Measurements from ENCODE around the gene FAM76B. TPM values are rescaled to one million over a fixed set of nuclear protein-coding genes. Genes with fewer than 3 reads are reported as not detected.

FAM76B gene
- total RNA-seq, 1 donor, result 26.2 TPM

- no peak for DNase-seq (ENCODE audit: low read depth)
- no peak overlapping the region for H3K4me3 ChIP-seq (ENCODE audit: low read depth, low read length)
- TF ChIP-seq, protein P1, sequence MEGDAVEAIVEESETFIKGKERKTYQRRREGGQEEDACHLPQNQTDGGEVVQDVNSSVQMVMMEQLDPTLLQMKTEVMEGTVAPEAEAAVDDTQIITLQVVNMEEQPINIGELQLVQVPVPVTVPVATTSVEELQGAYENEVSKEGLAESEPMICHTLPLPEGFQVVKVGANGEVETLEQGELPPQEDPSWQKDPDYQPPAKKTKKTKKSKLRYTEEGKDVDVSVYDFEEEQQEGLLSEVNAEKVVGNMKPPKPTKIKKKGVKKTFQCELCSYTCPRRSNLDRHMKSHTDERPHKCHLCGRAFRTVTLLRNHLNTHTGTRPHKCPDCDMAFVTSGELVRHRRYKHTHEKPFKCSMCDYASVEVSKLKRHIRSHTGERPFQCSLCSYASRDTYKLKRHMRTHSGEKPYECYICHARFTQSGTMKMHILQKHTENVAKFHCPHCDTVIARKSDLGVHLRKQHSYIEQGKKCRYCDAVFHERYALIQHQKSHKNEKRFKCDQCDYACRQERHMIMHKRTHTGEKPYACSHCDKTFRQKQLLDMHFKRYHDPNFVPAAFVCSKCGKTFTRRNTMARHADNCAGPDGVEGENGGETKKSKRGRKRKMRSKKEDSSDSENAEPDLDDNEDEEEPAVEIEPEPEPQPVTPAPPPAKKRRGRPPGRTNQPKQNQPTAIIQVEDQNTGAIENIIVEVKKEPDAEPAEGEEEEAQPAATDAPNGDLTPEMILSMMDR (IDR thresholded peaks at IDR 0.05; ENCODE audit: insufficient read depth, low read length), result no peak
Measured at GRCh38 chr11:95792700-95793099, 3.1 kb upstream of the FAM76B start.

DNA sequence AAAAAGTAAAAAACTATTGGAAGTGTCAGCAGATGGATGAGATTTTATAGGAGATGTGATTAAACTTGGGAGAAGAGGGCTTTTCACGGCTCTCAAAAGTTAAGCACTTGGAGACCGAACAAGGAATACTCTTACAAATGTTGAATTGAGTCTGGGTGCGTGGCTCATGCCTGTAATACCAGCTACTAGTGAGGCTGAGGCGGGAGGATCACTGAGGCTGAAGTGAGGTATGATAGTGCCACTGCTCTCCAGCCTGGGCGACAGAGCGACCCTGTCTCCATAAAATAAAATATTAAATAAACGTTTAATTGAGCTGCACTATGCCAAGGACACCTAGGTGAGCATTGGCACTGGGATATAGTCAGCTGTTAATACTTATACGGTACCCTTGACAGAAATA lies 2.6 kb upstream of the FAM76B start:
- no peak overlapping the region for H3K4me3 ChIP-seq (ENCODE audit: low read depth, low read length)
- no peak for DNase-seq (ENCODE audit: low read depth)
- TF ChIP-seq, protein P1 (IDR thresholded peaks at IDR 0.05; ENCODE audit: insufficient read depth, low read length), result no peak

DNA sequence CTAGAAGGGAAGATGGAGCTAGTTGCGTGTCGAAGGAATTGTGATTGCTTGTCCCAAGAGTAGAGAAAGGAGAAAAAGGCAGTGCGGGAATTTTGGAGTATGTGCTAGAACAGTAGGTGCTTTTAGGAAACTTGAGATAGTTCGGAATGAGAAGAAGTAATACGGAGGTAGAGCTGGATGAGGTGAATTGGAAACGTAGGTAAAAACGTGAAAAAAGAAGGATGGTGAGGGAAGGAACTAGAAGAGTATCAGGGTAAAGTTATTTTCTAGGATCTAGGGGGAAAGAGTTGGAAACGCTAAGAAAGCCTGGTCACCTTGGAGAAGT lies 2.1 kb upstream of the FAM76B start:
- TF ChIP-seq, protein P1 (IDR thresholded peaks at IDR 0.05; ENCODE audit: insufficient read depth, low read length), result no peak
- peak overlapping the region; percentile 87 for H3K4me3 ChIP-seq (ENCODE audit: low read depth, low read length)
- DNase-seq (ENCODE audit: low read depth), result peak; percentile 5

DNA sequence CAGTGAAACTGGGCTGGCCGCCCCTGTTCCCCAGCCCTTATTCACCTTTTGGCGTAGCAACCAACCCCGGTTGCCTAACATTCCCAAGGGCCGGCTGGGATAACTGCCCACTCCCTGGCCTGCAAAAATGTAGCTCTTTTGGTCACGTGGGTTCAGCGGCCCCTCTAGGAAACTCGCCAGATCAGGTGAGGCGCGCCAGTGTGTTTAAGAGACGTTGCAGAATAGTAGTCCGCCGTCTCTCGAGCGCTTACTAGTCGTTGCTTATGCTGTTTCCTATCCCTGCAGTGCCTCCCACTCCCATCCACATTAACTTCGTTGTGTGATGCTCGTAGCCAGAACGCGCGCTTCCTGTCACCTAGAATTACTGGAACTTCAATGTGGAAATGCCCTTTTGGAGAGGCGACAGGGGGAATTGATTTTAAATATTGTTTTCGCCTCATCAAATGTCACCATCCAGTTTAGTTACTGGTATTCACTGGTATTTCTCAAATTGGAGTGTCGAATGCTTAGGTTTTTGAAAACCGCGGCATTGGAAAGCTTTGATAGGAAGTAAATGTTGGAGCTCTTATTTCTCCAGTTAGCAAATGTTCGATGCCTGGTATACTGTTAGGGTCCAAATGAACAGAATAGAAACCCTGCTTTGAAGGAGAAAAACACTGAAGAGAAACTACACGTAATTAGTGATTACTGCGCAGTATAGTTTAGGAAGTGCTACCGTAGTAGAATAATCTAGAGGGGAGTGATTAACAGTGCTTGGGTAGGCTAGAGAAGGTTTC lies 1.5 kb upstream of the FAM76B start:
- H3K4me3 ChIP-seq (ENCODE audit: low read depth, low read length), result peak overlapping the region; percentile 87
- TF ChIP-seq, protein P1 (IDR thresholded peaks at IDR 0.05; ENCODE audit: insufficient read depth, low read length), result no peak
- DNase-seq (ENCODE audit: low read depth), result peak; percentile 63

GRCh38 chr11:95790123-95790932 lies 746 bp upstream of the FAM76B start, which contains the start of gene CEP57:
Gene CEP57, plus strand, starts transcription at chr11:95790498. Its CDS starts 201 bp downstream, at chr11:95790699.
- peak; percentile 99 for DNase-seq (ENCODE audit: low read depth)
- TF ChIP-seq, protein P1 (IDR thresholded peaks at IDR 0.05; ENCODE audit: insufficient read depth, low read length), result no peak
- H3K4me3 ChIP-seq (ENCODE audit: low read depth, low read length), result peak within 1 kb of the TSS; percentile 87

DNA sequence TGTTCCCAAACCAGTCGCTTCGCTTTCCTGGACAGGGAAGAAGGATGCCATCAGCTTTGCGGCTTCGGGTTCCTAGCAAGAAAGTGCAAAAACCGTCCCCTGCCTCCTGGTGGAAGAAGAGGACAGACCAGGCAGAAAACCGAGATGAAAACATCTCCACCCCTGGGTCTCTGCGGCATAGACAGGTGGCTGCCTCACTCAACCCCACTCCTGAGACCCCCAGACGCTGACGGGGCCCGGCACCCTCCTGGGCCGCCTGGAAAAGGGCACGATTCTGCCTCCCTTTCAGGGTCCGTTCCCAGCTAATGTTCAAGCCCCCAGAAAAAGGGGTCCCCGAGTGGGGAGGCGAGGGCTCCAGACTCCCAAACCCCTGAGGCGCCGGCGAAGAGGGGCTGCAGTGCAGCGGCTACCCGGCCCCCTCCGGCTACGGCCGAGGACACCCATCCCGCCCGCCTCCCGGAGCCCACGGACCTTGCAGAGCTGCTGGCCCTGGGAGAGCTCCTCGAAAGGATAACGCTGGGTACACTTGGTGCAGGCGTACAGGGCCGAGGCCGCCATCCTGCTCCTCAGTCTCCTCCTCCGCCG lies 569 bp downstream of the FAM76B start:
- H3K4me3 ChIP-seq (ENCODE audit: low read depth, low read length), result peak overlapping the region; percentile 87
- DNase-seq (ENCODE audit: low read depth), result peak; percentile 43
- TF ChIP-seq, protein P1 (IDR thresholded peaks at IDR 0.05; ENCODE audit: insufficient read depth, low read length), result peak; percentile 53
